RWPE1 (cell line): ENCODE data around the gene MCUB.

Experiments
- CTCF ChIA-PET: fragments of 350-600 bp; sonication (Branson Sonifier 250); formaldehyde crosslinking; extraction: SDS; loops from one replicate; lab custom pipeline; 2021; lab: Yijun Ruan, JAX
- POLR2A ChIA-PET: fragments of 400-600 bp; formaldehyde crosslinking; extraction: SDS; loops from one replicate; lab custom pipeline; 2020; ENCODE audit warnings: antibody characterized with exemption; ENCODE audit not compliant: low non-redundant PET; lab: Yijun Ruan, JAX
- DNase-seq: peaks from one replicate; pipeline ENCODE4 v3.0.0; 2012; ENCODE audit warnings: low spot score
- H3K27ac ChIP-seq: fragments of 450-650 bp; 2 replicates; pipeline ENCODE4 v1.5.1; 2017
- CTCF ChIP-seq: fragments of 450-650 bp; conservative IDR thresholded peaks from 2 replicates; pipeline ENCODE4 v1.5.1; 2017; ENCODE audit warnings: low read depth, mild to moderate bottlenecking

Gene MCUB

DNA sequence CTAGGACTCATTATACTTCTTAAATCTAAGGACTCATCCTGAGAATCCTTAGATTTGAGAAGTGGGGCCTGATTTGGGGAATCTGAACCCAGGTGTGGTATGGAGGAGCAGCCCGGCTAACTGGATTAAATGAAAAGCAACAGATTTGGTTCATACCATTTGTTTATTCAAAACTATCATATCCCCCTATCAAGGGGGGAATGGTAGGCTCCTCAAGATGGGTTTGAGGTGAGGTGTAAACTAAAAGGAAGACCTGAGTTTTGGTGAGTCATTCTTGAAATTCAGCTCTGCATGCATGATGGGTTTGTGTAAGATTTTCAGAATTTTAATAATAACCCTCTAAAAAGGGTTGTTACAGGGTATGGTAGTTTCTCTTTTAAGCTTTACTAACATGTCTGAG lies 89.8 kb downstream of the MCUB start:
- DNase-seq, result no peak
- CTCF ChIA-PET, result no interaction called here
- no peak for TF ChIP-seq CTCF
- POLR2A ChIA-PET, result no interaction called here
- no peak overlapping the region for H3K27ac ChIP-seq

GRCh38 chr4:109655396-109655795 lies 95.3 kb downstream of the MCUB start:
- CTCF ChIA-PET, result interaction anchor here (0.7 kb wide), 1 partner anchor 10 kb away, joined by 5 read pairs; no protein-coding TSS in a partner anchor
- POLR2A ChIA-PET, result no interaction called here
- H3K27ac ChIP-seq, result no peak overlapping the region
- DNase-seq, result no peak
- TF ChIP-seq CTCF, result no peak

- H3K27ac ChIP-seq, result no peak overlapping the region
- DNase-seq, result no peak
- no peak for TF ChIP-seq CTCF
- ChIA-PET POLR2A (no interaction called here), CTCF (no interaction called here)
These were observed 97.9 kb downstream of the MCUB start for GRCh38 chr4:109657854-109658418.

DNA sequence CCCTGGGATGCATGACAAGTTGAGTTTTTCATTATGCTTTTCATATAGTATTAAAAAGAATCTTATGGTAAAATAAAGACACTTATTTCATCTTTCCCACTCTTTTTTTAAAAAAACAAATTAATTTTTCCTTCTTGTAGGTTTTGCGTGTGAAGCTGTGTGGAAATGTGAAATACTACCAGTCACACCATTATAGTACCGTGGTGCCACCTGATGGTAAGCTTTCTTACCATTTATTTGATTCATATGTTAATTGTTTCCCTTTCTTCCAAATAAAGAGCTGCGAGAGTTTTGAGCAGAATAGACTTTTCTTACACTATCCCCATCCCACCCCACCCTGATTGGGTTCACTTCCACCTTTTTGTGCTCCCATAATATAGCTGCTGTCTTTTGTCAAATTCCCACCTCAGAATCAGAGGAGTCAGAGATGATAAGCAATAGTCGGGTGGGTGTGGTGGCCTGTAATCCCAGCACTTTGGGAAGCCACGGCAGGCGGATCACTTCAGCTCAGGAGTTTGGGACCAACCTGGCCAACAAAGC lies 98.9 kb downstream of the MCUB start:
- DNase-seq, result no peak
- no peak overlapping the region for H3K27ac ChIP-seq
- ChIA-PET CTCF (no interaction called here), POLR2A (no interaction called here)
- TF ChIP-seq CTCF, result no peak

- TF ChIP-seq CTCF, result no peak
- DNase-seq, result no peak
- no peak overlapping the region for H3K27ac ChIP-seq
- ChIA-PET POLR2A (interaction anchor here (0.6 kb wide), 1 partner anchor 9 kb away, joined by 6 read pairs; no protein-coding TSS in a partner anchor), CTCF (interaction anchor here (0.7 kb wide), 2 partner anchors 234 to 307 kb away, joined by 3 read pairs; no protein-coding TSS in a partner anchor)
These were observed 102.1 kb downstream of the MCUB start for GRCh38 chr4:109662116-109662515.

- DNase-seq, result no peak
- ChIA-PET POLR2A (no interaction called here), CTCF (no interaction called here)
- no peak overlapping the region for H3K27ac ChIP-seq
- no peak for TF ChIP-seq CTCF
These were observed 102.7 kb downstream of the MCUB start for GRCh38 chr4:109662771-109663170.
